Panc1 (cell line): ENCODE results near the gene INSYN2A. TPM values are rescaled to one million over a fixed set of nuclear protein-coding genes. Genes with fewer than 3 reads are reported as not detected.

Experiments
- ATAC-seq: fragments of 200-7000 bp; cut with Tn5 transposase; 2 replicates; pipeline ENCODE4 v1.9.1; 2020; ENCODE audit warnings: mild to moderate bottlenecking, moderate library complexity
- BruUV-seq: library from RNA; stranded (reverse); fragments of 400-500 nt; replicated peaks from 2 replicates; lab custom pipeline; 2021; lab: Mats Ljungman, UMichigan
- CTCF ChIA-PET: fragments of 300-600 bp; sonication (Branson Sonifier 250); formaldehyde crosslinking; loops from one replicate; lab custom pipeline; 2022; ENCODE audit warnings: antibody characterized with exemption; lab: Charles Lee
- POLR2A ChIA-PET: fragments of 300-600 bp; sonication (Branson Sonifier 250); formaldehyde crosslinking; loops from one replicate; lab custom pipeline; 2022; ENCODE audit warnings: antibody characterized with exemption; lab: Charles Lee
- DNase-seq: peaks from one replicate; pipeline ENCODE4 v3.0.0-alpha.2; 2010; ENCODE audit warnings: low read depth, low spot score
- H3K27ac ChIP-seq: 2 replicates; pipeline ENCODE4 v1.5.1; 2011; ENCODE audit warnings: mild to moderate bottlenecking, low read length, inconsistent platforms
- H3K27me3 ChIP-seq: fragments of 200-500 bp; sonication (Bioruptor generic); 2 replicates; pipeline ENCODE4 v1.6.0; 2014; ENCODE audit warnings: low read length, inconsistent platforms; ENCODE audit not compliant: control insufficient read depth, insufficient read depth
- H3K36me3 ChIP-seq: fragments of 200-500 bp; sonication (Bioruptor generic); 2 replicates; pipeline ENCODE4 v1.5.1; 2014; ENCODE audit warnings: inconsistent platforms, mild to moderate bottlenecking, low read length, moderate library complexity; ENCODE audit not compliant: control insufficient read depth, insufficient read depth
- H3K4me1 ChIP-seq: 2 replicates; pipeline ENCODE4 v1.5.1; 2011; ENCODE audit warnings: inconsistent platforms, mild to moderate bottlenecking, low read length, moderate library complexity; ENCODE audit not compliant: control insufficient read depth, insufficient read depth
- H3K4me3 ChIP-seq, 2 experiments: 2 replicates each; pipeline ENCODE4 v1.5.1; 2011 to 2012; ENCODE audit warnings: low read depth in 2 of 2, low read length in 2 of 2, mild to moderate bottlenecking in 2 of 2, inconsistent platforms in 1 of 2, moderate library complexity in 1 of 2
- H3K9me3 ChIP-seq: fragments of 200-500 bp; sonication (Bioruptor generic); 2 replicates; pipeline ENCODE4 v1.5.1; 2014; ENCODE audit warnings: low read depth, mild to moderate bottlenecking, inconsistent platforms, low read length, moderate library complexity; ENCODE audit not compliant: control insufficient read depth, insufficient read depth
- POLR2AphosphoS5 ChIP-seq: IDR thresholded peaks from 2 replicates; pipeline ENCODE4 v1.6.1; 2012; ENCODE audit warnings: mild to moderate bottlenecking, low read depth, low read length, moderate library complexity
- SIN3A ChIP-seq: IDR thresholded peaks from 2 replicates; pipeline ENCODE4 v1.6.1; 2012; ENCODE audit warnings: low read depth, mild to moderate bottlenecking, low read length, moderate library complexity, borderline replicate concordance; ENCODE audit not compliant: insufficient read depth
- TCF7L2 ChIP-seq: IDR thresholded peaks from 2 replicates; pipeline ENCODE4 v1.6.1; 2011; ENCODE audit warnings: mild to moderate bottlenecking, low read depth, low read length, inconsistent platforms
- in situ Hi-C: cut with HindIII; loops from 2 replicates; pipeline ENCODE4 v1.10.0; 2016; ENCODE audit warnings: low sequenced_read_pairs, low pct_unique_long_range_greater_than_20kb
- intact Hi-C: fragments of 100-400 bp; cut with micrococcal nuclease; formaldehyde crosslinking; loops from one replicate; pipeline ENCODE4 v1.10.0; 2022; ENCODE audit not compliant: unreplicated experiment
- total RNA-seq: library from RNA; stranded (reverse); gene quantifications from one replicate; pipeline ENCODE4 v1.2.1, GENCODE V29; 2021; ENCODE audit not compliant: unreplicated experiment
- TF ChIP-seq, protein P1 (sequence below), 2 experiments: IDR thresholded peaks; 2 replicates each; pipeline ENCODE4 v1.6.1; 2011 to 2012; ENCODE audit warnings: low read depth in 2 of 2, control low read depth in 1 of 2, low read length in 1 of 2, mild to moderate bottlenecking in 1 of 2, moderate library complexity in 1 of 2; ENCODE audit not compliant: insufficient read depth in 1 of 2
- TF ChIP-seq, protein P2 (sequence below): fragments of 450-650 bp; IDR thresholded peaks from 2 replicates; pipeline ENCODE4 v1.5.1; 2017; ENCODE audit warnings: mild to moderate bottlenecking

The INSYN2A gene
- total RNA-seq, 1 experiment from 2014 or later, result not detected

DNA sequence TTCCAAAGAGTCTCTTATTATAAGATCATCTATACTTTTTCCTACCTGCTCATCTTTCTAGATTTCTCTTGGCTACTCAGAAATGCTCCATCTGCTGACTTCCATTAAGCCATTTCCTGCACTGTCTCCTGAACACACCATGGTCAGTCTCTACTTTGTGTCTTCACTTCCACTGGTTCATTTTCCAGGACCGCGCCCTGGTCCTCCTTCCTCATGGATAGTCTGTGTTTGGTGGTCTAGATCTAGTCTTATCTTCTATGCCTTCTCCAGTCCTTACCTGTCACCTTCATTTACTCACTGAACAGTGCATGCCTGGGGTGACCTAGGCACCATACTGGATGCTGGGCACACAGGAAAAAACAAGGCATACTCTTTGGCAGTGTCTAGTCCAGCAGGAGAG, 11.8 kb downstream of the INSYN2A start:
- CTCF ChIA-PET, result no interaction called here
- intact Hi-C loops, result no loop called here
- no peak overlapping the region for H3K27ac ChIP-seq
- no peaks in the 10 kb centered on the region for H3K27me3 ChIP-seq
- in situ Hi-C loops, result no loop called here
- POLR2A ChIA-PET, result no interaction called here
- BruUV-seq, result no TSS peak
- no peaks in the 10 kb centered on the region for H3K4me1 ChIP-seq
- ATAC-seq (no peak), DNase-seq (no peak)
- TF ChIP-seq, protein P1, sequence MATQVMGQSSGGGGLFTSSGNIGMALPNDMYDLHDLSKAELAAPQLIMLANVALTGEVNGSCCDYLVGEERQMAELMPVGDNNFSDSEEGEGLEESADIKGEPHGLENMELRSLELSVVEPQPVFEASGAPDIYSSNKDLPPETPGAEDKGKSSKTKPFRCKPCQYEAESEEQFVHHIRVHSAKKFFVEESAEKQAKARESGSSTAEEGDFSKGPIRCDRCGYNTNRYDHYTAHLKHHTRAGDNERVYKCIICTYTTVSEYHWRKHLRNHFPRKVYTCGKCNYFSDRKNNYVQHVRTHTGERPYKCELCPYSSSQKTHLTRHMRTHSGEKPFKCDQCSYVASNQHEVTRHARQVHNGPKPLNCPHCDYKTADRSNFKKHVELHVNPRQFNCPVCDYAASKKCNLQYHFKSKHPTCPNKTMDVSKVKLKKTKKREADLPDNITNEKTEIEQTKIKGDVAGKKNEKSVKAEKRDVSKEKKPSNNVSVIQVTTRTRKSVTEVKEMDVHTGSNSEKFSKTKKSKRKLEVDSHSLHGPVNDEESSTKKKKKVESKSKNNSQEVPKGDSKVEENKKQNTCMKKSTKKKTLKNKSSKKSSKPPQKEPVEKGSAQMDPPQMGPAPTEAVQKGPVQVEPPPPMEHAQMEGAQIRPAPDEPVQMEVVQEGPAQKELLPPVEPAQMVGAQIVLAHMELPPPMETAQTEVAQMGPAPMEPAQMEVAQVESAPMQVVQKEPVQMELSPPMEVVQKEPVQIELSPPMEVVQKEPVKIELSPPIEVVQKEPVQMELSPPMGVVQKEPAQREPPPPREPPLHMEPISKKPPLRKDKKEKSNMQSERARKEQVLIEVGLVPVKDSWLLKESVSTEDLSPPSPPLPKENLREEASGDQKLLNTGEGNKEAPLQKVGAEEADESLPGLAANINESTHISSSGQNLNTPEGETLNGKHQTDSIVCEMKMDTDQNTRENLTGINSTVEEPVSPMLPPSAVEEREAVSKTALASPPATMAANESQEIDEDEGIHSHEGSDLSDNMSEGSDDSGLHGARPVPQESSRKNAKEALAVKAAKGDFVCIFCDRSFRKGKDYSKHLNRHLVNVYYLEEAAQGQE (IDR thresholded peaks at IDR 0.05; ENCODE audit: insufficient read depth in 1 of 2, low read depth in 2 of 2, low read length in 1 of 2), result no peak
- TF ChIP-seq POLR2AphosphoS5 (no peak), TCF7L2 (no peak), SIN3A (no peak)
- TF ChIP-seq, protein P2, sequence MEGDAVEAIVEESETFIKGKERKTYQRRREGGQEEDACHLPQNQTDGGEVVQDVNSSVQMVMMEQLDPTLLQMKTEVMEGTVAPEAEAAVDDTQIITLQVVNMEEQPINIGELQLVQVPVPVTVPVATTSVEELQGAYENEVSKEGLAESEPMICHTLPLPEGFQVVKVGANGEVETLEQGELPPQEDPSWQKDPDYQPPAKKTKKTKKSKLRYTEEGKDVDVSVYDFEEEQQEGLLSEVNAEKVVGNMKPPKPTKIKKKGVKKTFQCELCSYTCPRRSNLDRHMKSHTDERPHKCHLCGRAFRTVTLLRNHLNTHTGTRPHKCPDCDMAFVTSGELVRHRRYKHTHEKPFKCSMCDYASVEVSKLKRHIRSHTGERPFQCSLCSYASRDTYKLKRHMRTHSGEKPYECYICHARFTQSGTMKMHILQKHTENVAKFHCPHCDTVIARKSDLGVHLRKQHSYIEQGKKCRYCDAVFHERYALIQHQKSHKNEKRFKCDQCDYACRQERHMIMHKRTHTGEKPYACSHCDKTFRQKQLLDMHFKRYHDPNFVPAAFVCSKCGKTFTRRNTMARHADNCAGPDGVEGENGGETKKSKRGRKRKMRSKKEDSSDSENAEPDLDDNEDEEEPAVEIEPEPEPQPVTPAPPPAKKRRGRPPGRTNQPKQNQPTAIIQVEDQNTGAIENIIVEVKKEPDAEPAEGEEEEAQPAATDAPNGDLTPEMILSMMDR, result no peak
- no peaks in the 10 kb centered on the region for H3K36me3 ChIP-seq
- no peak overlapping the region for H3K4me3 ChIP-seq
- H3K9me3 ChIP-seq, result no peaks in the 10 kb centered on the region

DNA sequence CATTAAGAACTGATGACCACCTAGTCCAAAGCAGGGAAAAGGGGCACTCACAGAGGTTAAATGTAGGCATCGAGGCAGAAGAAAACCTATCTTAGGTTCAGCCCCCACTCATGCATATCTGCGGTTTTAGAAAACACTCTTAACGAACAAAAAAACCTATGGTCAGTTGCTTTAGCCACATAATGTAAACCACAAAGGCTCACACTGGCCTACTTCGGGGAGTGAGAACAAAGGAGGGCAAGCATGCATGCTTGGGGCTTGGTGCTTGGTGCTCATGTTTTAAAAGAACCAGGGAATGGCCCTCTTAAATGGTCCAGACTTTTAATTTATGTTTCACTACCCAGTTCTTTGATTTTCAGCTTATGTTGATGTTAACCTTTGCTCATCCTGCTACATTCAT, 14.2 kb downstream of the INSYN2A start:
- H3K4me3 ChIP-seq, result no peak overlapping the region
- H3K27me3 ChIP-seq, result no peaks in the 10 kb centered on the region
- intact Hi-C loops, result no loop called here
- H3K27ac ChIP-seq, result no peak overlapping the region
- no peak for TF ChIP-seq TCF7L2
- TF ChIP-seq, protein P2, result no peak
- TF ChIP-seq, protein P1 (IDR thresholded peaks at IDR 0.05; ENCODE audit: insufficient read depth in 1 of 2, low read depth in 2 of 2, low read length in 1 of 2), result no peak
- TF ChIP-seq SIN3A, result no peak
- TF ChIP-seq POLR2AphosphoS5, result no peak
- ChIA-PET POLR2A (no interaction called here), CTCF (no interaction called here)
- DNase-seq (no peak), ATAC-seq (no peak)
- BruUV-seq, result no TSS peak
- no peaks in the 10 kb centered on the region for H3K4me1 ChIP-seq
- no peaks in the 10 kb centered on the region for H3K36me3 ChIP-seq
- no peaks in the 10 kb centered on the region for H3K9me3 ChIP-seq
- in situ Hi-C loops, result no loop called here
